Neural cell (in vitro differentiated cells): Measurements from ENCODE around the gene STK24. TPM values are rescaled to one million over a fixed set of nuclear protein-coding genes. Genes with fewer than 3 reads are reported as not detected.

ENCODE experiments used
- H2AFZ ChIP-seq: fragments of 200-600, 300-800 bp; sonication (generic), shearing (Covaris generic); 2 replicates; pipeline ENCODE4 v1.6.0; 2014; ENCODE audit warnings: low read depth, mild to moderate bottlenecking, antibody characterized with exemption, low read length, moderate library complexity
- H3F3A ChIP-seq: fragments of 200-600 bp; shearing (Covaris generic); 2 replicates; pipeline ENCODE4 v1.6.1; 2016; ENCODE audit warnings: mild to moderate bottlenecking, moderate library complexity, mixed read lengths, antibody characterized with exemption, low read length; ENCODE audit not compliant: insufficient read depth, poor library complexity, severe bottlenecking
- H3K27ac ChIP-seq: fragments of 200-600, 300-800 bp; sonication (generic), shearing (Covaris generic); 2 replicates; pipeline ENCODE4 v1.5.1; 2014; ENCODE audit warnings: mild to moderate bottlenecking, low read length, moderate library complexity
- H3K27me3 ChIP-seq: fragments of 300-800, 200-600 bp; sonication (generic), shearing (Covaris generic); 2 replicates; pipeline ENCODE4 v1.6.0; 2014; ENCODE audit warnings: mild to moderate bottlenecking, low read depth, low read length, moderate library complexity; ENCODE audit not compliant: insufficient read depth
- H3K36me3 ChIP-seq: fragments of 300-800, 200-600 bp; sonication (generic), shearing (Covaris generic); 2 replicates; pipeline ENCODE4 v1.5.1; 2014; ENCODE audit warnings: mild to moderate bottlenecking, antibody characterized with exemption, low read length, moderate library complexity; ENCODE audit not compliant: insufficient read depth
- H3K4me2 ChIP-seq: fragments of 300-800, 200-600 bp; sonication (generic), shearing (Covaris generic); 2 replicates; pipeline ENCODE4 v1.6.0; 2014; ENCODE audit warnings: mild to moderate bottlenecking, low read length
- H3K4me3 ChIP-seq: fragments of 300-800, 200-600 bp; sonication (generic), shearing (Covaris generic); 2 replicates; pipeline ENCODE4 v1.5.1; 2014; ENCODE audit warnings: mild to moderate bottlenecking, low read length, moderate library complexity
- H3K79me2 ChIP-seq: fragments of 200-600 bp; shearing (Covaris generic); replicated peaks from 2 replicates; pipeline ENCODE4 v1.6.0; 2014; ENCODE audit warnings: mild to moderate bottlenecking, low read length, moderate library complexity; ENCODE audit not compliant: insufficient read depth
- H3K9ac ChIP-seq: fragments of 300-800, 200-600 bp; sonication (generic), shearing (Covaris generic); 2 replicates; pipeline ENCODE4 v1.6.1; 2016; ENCODE audit warnings: mild to moderate bottlenecking, low read length, mixed read lengths
- H3K9me2 ChIP-seq: fragments of 200-600 bp; shearing (Covaris generic); 2 replicates; pipeline ENCODE4 v1.6.1; 2016; ENCODE audit warnings: mild to moderate bottlenecking, low read length, mixed read lengths; ENCODE audit not compliant: insufficient read depth
- H3K9me3 ChIP-seq: fragments of 200-600, 300-800 bp; sonication (generic), shearing (Covaris generic); 2 replicates; pipeline ENCODE4 v1.6.1; 2016; ENCODE audit warnings: mild to moderate bottlenecking, mixed run types, low read length, moderate library complexity, mixed read lengths
- H4K20me1 ChIP-seq: fragments of 200-600 bp; shearing (Covaris generic); 2 replicates; pipeline ENCODE4 v1.6.1; 2016; ENCODE audit warnings: mild to moderate bottlenecking, mixed run types; ENCODE audit not compliant: insufficient read depth
- CTCF ChIP-seq: fragments of 450-650 bp; IDR thresholded peaks from 2 replicates; pipeline ENCODE4 v1.5.1; 2014; ENCODE audit warnings: antibody characterized with exemption, mild to moderate bottlenecking, moderate library complexity; ENCODE audit not compliant: poor library complexity, severe bottlenecking
- EP300 ChIP-seq: fragments of 450-650 bp; conservative IDR thresholded peaks from 2 replicates; pipeline ENCODE4 v1.6.1; 2014; ENCODE audit warnings: antibody characterized with exemption, mild to moderate bottlenecking, moderate library complexity; ENCODE audit not compliant: poor library complexity, severe bottlenecking
- EZH2 ChIP-seq: fragments of 200-600, 300-800 bp; shearing (Covaris generic), sonication (generic); IDR thresholded peaks from 2 replicates; pipeline ENCODE4 v1.6.1; 2014; ENCODE audit warnings: antibody characterized with exemption, low read length, borderline replicate concordance, mild to moderate bottlenecking; ENCODE audit not compliant: insufficient read depth, poor library complexity, severe bottlenecking
- MXI1 ChIP-seq: fragments of 450-650 bp; conservative IDR thresholded peaks from 2 replicates; pipeline ENCODE4 v1.6.1; 2014; ENCODE audit warnings: antibody characterized with exemption, mild to moderate bottlenecking; ENCODE audit not compliant: poor library complexity, severe bottlenecking
- POLR2AphosphoS5 ChIP-seq: IDR thresholded peaks from 2 replicates; pipeline ENCODE4 v1.6.1; 2012
- RAD21 ChIP-seq: fragments of 450-650 bp; conservative IDR thresholded peaks from 2 replicates; pipeline ENCODE4 v1.6.1; 2014; ENCODE audit warnings: antibody characterized with exemption, mild to moderate bottlenecking, moderate library complexity
- REST ChIP-seq: IDR thresholded peaks from 2 replicates; pipeline ENCODE4 v1.6.1; 2012; ENCODE audit warnings: borderline replicate concordance
- SMC3 ChIP-seq: fragments of 450-650 bp; conservative IDR thresholded peaks from 2 replicates; pipeline ENCODE4 v1.6.1; 2014; ENCODE audit warnings: antibody characterized with exemption, mild to moderate bottlenecking, moderate library complexity; ENCODE audit not compliant: poor library complexity
- TAF1 ChIP-seq: IDR thresholded peaks from 2 replicates; pipeline ENCODE4 v1.6.1; 2012; ENCODE audit warnings: low read depth
- polyA plus RNA-seq: library from polyadenylated mRNA; depleted of rRNA; stranded (reverse); fragments of >200 nt; gene quantifications from 2 replicates; pipeline ENCODE4 v1.2.3, GENCODE V29; 2014

STK24 gene
- polyA plus RNA-seq, 1 donor from 2014 or later: 66.0 TPM

GRCh38 chr13:98470920-98471319, 106.0 kb downstream of the STK24 start (continued):
- TF ChIP-seq EZH2 (no peak), SMC3 (no peak), POLR2AphosphoS5 (no peak)

GRCh38 chr13:98468929-98469328, 108.0 kb downstream of the STK24 start:
- H3K79me2 ChIP-seq: no peaks in the 10 kb centered on the region
- no peaks in the 10 kb centered on the region for H3K9me2 ChIP-seq
- no peak overlapping the region for H2AFZ ChIP-seq
- no peaks in the 10 kb centered on the region for H3K9me3 ChIP-seq
- no peaks in the 10 kb centered on the region for H3K36me3 ChIP-seq
- H3F3A ChIP-seq: no peaks in the 10 kb centered on the region
- no peak overlapping the region for H3K27ac ChIP-seq
- no peak overlapping the region for H3K4me3 ChIP-seq
- no peak overlapping the region for H3K9ac ChIP-seq
- no peaks in the 10 kb centered on the region for H3K27me3 ChIP-seq
- TF ChIP-seq TAF1 (no peak), EP300 (no peak), SMC3 (no peak), POLR2AphosphoS5 (no peak), MXI1 (no peak)
- H4K20me1 ChIP-seq: no peaks in the 10 kb centered on the region
- H3K4me2 ChIP-seq: no peak overlapping the region

- Histone ChIP-seq H3K9me3 (no peaks in the 10 kb centered on the region), H3K36me3 (no peaks in the 10 kb centered on the region), H2AFZ (no peak overlapping the region), H3F3A (no peaks in the 10 kb centered on the region), H3K9ac (no peak overlapping the region), H3K79me2 (no peaks in the 10 kb centered on the region), H3K4me3 (no peak overlapping the region), H3K4me2 (no peak overlapping the region), H3K9me2 (no peaks in the 10 kb centered on the region), H4K20me1 (no peaks in the 10 kb centered on the region), H3K27me3 (no peaks in the 10 kb centered on the region), H3K27ac (no peak overlapping the region)
- TF ChIP-seq RAD21 (no peak), POLR2AphosphoS5 (no peak), EP300 (no peak), EZH2 (no peak), SMC3 (no peak), TAF1 (no peak), MXI1 (no peak), REST (no peak), CTCF (no peak)
These were observed 108.5 kb downstream of the STK24 start for GRCh38 chr13:98468361-98468760.
